GM13976 (cell line): ENCODE data around the gene HLA-DRA.

Experiments
- DNase-seq: peaks from one replicate; pipeline ENCODE4 v3.0.0; 2012; ENCODE audit warnings: low spot score
- in situ Hi-C: fragments of 300-500 bp; cut with MboI; formaldehyde crosslinking; loops from one replicate; pipeline ENCODE4 v1.12.0; 2022; ENCODE audit warnings: low sequenced_read_pairs, mixed read lengths, inconsistent platforms; ENCODE audit not compliant: unreplicated experiment
- TF ChIP-seq, protein P1 (sequence below): IDR thresholded peaks from 2 replicates; pipeline ENCODE4 v1.5.1; 2012; ENCODE audit warnings: borderline replicate concordance, mild to moderate bottlenecking; ENCODE audit not compliant: insufficient read depth; ENCODE audit errors: extremely low read depth, missing control alignments, control extremely low read depth

HLA-DRA gene

DNA sequence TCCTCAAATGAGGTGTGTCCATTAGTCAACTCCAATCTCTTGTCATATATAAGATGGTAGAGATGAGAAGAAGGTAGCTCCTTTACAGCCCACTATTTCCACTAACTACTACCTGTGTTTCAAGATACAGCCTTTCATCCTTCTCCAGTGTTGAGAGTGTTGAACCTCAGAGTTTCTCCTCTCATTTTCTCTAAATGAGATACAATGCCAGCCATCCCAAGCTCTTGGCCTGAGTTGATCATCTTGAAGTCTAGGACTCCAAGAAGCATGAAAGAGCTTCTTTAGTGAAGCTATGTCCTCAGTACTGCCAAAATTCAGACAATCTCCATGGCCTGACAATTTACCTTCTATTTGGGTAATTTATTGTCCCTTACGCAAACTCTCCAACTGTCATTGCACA is 548 bp upstream of the HLA-DRA start:
- in situ Hi-C loops = no loop called here
- no peak for DNase-seq
- TF ChIP-seq, protein P1, sequence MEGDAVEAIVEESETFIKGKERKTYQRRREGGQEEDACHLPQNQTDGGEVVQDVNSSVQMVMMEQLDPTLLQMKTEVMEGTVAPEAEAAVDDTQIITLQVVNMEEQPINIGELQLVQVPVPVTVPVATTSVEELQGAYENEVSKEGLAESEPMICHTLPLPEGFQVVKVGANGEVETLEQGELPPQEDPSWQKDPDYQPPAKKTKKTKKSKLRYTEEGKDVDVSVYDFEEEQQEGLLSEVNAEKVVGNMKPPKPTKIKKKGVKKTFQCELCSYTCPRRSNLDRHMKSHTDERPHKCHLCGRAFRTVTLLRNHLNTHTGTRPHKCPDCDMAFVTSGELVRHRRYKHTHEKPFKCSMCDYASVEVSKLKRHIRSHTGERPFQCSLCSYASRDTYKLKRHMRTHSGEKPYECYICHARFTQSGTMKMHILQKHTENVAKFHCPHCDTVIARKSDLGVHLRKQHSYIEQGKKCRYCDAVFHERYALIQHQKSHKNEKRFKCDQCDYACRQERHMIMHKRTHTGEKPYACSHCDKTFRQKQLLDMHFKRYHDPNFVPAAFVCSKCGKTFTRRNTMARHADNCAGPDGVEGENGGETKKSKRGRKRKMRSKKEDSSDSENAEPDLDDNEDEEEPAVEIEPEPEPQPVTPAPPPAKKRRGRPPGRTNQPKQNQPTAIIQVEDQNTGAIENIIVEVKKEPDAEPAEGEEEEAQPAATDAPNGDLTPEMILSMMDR = no peak

DNA sequence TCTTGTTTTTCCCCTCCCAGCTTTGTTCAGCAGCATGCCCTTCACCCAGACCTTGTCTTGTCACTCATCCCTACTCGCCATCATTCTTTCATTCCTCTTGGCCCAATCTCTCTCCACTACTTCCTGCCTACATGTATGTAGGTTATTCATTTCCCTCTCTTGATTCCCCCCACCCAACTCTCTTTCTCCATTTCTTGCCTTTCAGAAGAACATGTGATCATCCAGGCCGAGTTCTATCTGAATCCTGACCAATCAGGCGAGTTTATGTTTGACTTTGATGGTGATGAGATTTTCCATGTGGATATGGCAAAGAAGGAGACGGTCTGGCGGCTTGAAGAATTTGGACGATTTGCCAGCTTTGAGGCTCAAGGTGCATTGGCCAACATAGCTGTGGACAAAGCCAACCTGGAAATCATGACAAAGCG is 2.6 kb downstream of the HLA-DRA start:
- TF ChIP-seq, protein P1 = no peak
- DNase-seq = no peak
- in situ Hi-C loops = loop anchor here (5.0 kb wide), 1 partner anchor 255 kb away; no protein-coding TSS in a partner anchor

GRCh38 chr6:32442977-32443552 is 3.4 kb downstream of the HLA-DRA start:
- TF ChIP-seq, protein P1 = no peak
- in situ Hi-C loops = loop anchor here (5.0 kb wide), 1 partner anchor 254 kb away; no protein-coding TSS in a partner anchor
- no peak for DNase-seq

DNA sequence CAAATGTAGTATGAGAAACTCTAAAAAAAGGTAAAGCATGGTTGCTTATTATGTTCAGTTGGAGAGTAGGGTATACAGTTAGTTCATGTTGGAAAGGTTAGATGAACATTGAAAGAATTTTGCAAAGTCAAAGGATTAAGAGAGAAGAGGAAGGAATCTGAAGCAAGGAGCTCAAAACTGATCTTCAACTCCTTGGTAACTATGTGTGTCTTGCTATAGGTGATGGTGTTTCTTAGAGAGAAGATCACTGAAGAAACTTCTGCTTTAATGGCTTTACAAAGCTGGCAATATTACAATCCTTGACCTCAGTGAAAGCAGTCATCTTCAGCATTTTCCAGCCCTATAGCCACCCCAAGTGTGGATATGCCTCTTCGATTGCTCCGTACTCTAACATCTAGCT is 4.7 kb downstream of the HLA-DRA start:
- TF ChIP-seq, protein P1 = no peak
- in situ Hi-C loops = loop anchor here (5.0 kb wide), 1 partner anchor 253 kb away; no protein-coding TSS in a partner anchor
- DNase-seq = no peak

GRCh38 chr6:32445321-32445854 is 5.7 kb downstream of the HLA-DRA start:
- TF ChIP-seq, protein P1 = no peak
- no peak for DNase-seq
- in situ Hi-C loops = no loop called here

DNA sequence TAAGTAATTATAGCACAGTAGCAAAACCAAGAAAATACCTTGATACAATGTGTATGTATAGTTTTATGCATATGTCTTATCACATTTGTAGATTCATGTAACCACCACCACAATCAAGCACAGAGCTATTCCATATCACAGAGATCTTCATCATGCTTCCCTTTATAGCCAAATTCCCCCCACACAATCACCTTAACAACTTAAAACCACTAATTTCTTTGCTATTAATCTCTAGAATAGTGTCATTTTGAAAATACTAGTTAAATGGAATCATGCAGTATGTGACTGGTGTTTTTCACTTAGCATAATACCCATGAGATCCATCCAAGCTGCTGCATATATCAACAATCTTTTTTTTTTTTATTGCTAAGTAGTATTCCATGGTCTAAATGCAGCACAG is 8.2 kb downstream of the HLA-DRA start:
- no peak for DNase-seq
- in situ Hi-C loops = no loop called here

More for the DNA sequence above, 8.2 kb downstream of the HLA-DRA start:
- TF ChIP-seq, protein P1 = no peak
